ENCODE results near the gene SH3BP4.

DNA sequence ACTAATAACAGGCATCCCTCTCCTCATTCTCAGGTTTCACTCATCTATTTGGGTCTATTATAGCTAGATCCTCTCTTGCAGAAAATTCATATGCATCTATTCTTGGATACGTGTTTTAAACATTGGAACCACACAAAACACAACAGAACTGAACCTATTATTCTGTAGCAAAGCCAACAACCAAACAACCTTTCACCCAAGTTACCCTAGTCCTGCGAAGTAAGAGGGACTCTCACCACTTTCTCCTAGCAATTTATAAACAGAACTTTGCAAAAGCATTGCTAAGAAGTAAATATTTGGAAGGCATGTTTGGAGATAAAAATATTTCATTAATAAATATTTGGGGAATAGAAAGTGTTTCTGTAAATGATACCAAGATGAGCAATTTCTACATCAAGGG lies 20.4 kb upstream of the SH3BP4 start:
- TF ChIP-seq POLR2A (IDR thresholded peaks at IDR 0.05; ENCODE audit: low read length) (no peak), GATA1 (IDR thresholded peaks at IDR 0.05; ENCODE audit: low read depth, low read length) (no peak)

Data from erythroblast (primary cell).